SU-DHL-6 (cell line): ENCODE measurements around the gene FOXN3.
"Not testable (repeated sequence)": the region's sequence is repeated elsewhere in the genome, so short reads cannot be mapped to it uniquely, and the experiment has no call there.

ENCODE experiments used
- H2AFZ ChIP-seq: fragments of 200-600 bp; sonication (generic); 2 replicates; pipeline ENCODE4 v1.6.1; 2014; ENCODE audit warnings: low read depth, mild to moderate bottlenecking, moderate library complexity, mixed read lengths, antibody characterized with exemption, low read length; ENCODE audit not compliant: severe bottlenecking
- H3F3A ChIP-seq: fragments of 200-600 bp; shearing (Covaris generic); 2 replicates; pipeline ENCODE4 v1.6.0; 2016; ENCODE audit warnings: antibody characterized with exemption, mild to moderate bottlenecking; ENCODE audit not compliant: insufficient read depth
- H3K27ac ChIP-seq: fragments of 200-600 bp; sonication (generic); 2 replicates; pipeline ENCODE4 v1.5.1; 2016; ENCODE audit warnings: low read depth, mild to moderate bottlenecking, low read length, moderate library complexity, mixed read lengths
- H3K27me3 ChIP-seq: fragments of 200-600 bp; sonication (generic), shearing (Covaris generic); 2 replicates; pipeline ENCODE4 v1.6.0; 2014; ENCODE audit warnings: mild to moderate bottlenecking, low read length
- H3K36me3 ChIP-seq: fragments of 200-600 bp; sonication (generic); 2 replicates; pipeline ENCODE4 v1.6.1; 2014; ENCODE audit warnings: mild to moderate bottlenecking, low read length, mixed read lengths
- H3K4me2 ChIP-seq: fragments of 300-600, 200-600 bp; shearing (Covaris generic), sonication (generic); 2 replicates; pipeline ENCODE4 v1.6.0; 2014; ENCODE audit warnings: low read length, low read depth, mild to moderate bottlenecking; ENCODE audit not compliant: poor library complexity, severe bottlenecking
- H3K4me3 ChIP-seq: fragments of 200-600 bp; sonication (generic); 2 replicates; pipeline ENCODE4 v1.5.1; 2014; ENCODE audit warnings: antibody characterized with exemption, low read length, mild to moderate bottlenecking, mixed read lengths; ENCODE audit not compliant: insufficient read depth, poor library complexity, severe bottlenecking
- H3K79me2 ChIP-seq: fragments of 200-600 bp; sonication (generic); 2 replicates; pipeline ENCODE4 v1.6.1; 2014; ENCODE audit warnings: mild to moderate bottlenecking, low read length, moderate library complexity; ENCODE audit not compliant: insufficient read depth
- H3K9ac ChIP-seq: fragments of 200-600 bp; sonication (generic); 2 replicates; pipeline ENCODE4 v1.7.0; 2014; ENCODE audit warnings: mild to moderate bottlenecking, low read length
- H3K9me2 ChIP-seq: fragments of 200-600 bp; sonication (generic); replicated peaks from 2 replicates; pipeline ENCODE4 v1.6.1; 2014; ENCODE audit warnings: low read length; ENCODE audit not compliant: insufficient read depth
- H3K9me3 ChIP-seq: fragments of 200-600 bp; sonication (generic); 2 replicates; pipeline ENCODE4 v1.6.1; 2014; ENCODE audit warnings: low read length, mixed read lengths; ENCODE audit not compliant: insufficient read depth
- H4K20me1 ChIP-seq: fragments of 200-600 bp; sonication (generic); 2 replicates; pipeline ENCODE4 v1.6.1; 2014; ENCODE audit warnings: low read depth, mild to moderate bottlenecking, antibody characterized with exemption, low read length, moderate library complexity, mixed read lengths
- EZH2phosphoT487 ChIP-seq: fragments of 200-600 bp; sonication (generic), shearing (Covaris generic); conservative IDR thresholded peaks from 2 replicates; pipeline ENCODE4 v1.6.1; 2018; ENCODE audit warnings: mild to moderate bottlenecking, antibody characterized with exemption, low read length, moderate library complexity, mixed read lengths
- TF ChIP-seq, protein P1 (sequence below): fragments of 200-600 bp; sonication (generic); IDR thresholded peaks from one replicate; pipeline ENCODE4 v1.5.1; 2017; ENCODE audit warnings: antibody characterized with exemption, mild to moderate bottlenecking, low read length, moderate library complexity; ENCODE audit not compliant: insufficient read depth, poor library complexity, severe bottlenecking

FOXN3 gene

GRCh38 chr14:89117012-89117411 lies 300.0 kb downstream of the FOXN3 start:
- H3K27me3 ChIP-seq: no peaks in the 10 kb centered on the region
- H3F3A ChIP-seq: no peaks in the 10 kb centered on the region
- H3K36me3 ChIP-seq: no peaks in the 10 kb centered on the region
- no peaks in the 10 kb centered on the region for H3K9me2 ChIP-seq
- H3K9me3 ChIP-seq: no peaks in the 10 kb centered on the region
- no peak overlapping the region for H3K4me3 ChIP-seq
- no peak overlapping the region for H2AFZ ChIP-seq
- TF ChIP-seq, protein P1, sequence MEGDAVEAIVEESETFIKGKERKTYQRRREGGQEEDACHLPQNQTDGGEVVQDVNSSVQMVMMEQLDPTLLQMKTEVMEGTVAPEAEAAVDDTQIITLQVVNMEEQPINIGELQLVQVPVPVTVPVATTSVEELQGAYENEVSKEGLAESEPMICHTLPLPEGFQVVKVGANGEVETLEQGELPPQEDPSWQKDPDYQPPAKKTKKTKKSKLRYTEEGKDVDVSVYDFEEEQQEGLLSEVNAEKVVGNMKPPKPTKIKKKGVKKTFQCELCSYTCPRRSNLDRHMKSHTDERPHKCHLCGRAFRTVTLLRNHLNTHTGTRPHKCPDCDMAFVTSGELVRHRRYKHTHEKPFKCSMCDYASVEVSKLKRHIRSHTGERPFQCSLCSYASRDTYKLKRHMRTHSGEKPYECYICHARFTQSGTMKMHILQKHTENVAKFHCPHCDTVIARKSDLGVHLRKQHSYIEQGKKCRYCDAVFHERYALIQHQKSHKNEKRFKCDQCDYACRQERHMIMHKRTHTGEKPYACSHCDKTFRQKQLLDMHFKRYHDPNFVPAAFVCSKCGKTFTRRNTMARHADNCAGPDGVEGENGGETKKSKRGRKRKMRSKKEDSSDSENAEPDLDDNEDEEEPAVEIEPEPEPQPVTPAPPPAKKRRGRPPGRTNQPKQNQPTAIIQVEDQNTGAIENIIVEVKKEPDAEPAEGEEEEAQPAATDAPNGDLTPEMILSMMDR: no peak
- no peak for TF ChIP-seq EZH2phosphoT487
- no peaks in the 10 kb centered on the region for H3K79me2 ChIP-seq
- no peak overlapping the region for H3K4me2 ChIP-seq
- no peak overlapping the region for H3K27ac ChIP-seq
- no peak overlapping the region for H3K9ac ChIP-seq
- H4K20me1 ChIP-seq: no peaks in the 10 kb centered on the region

DNA sequence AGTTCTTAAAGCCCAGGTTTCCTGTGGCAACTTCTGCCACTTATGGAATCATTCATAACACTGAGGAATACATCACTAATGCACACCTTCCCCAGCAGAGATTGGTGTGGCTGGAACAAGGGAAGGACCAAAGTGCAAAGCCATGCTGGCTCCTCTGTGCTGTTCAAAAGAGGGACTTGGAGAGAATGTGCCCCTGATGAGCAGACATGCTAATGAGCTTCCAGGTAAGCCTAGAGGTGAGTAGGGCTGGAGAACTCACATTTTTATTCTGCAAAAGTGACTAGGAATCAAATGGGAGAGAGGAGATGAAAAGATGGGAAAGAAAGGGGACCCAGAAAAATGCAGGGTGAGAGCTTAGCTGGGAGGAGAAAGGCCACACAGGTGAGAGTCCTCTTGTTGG lies 302.9 kb downstream of the FOXN3 start:
- H2AFZ ChIP-seq: no peak overlapping the region
- no peak overlapping the region for H3K4me3 ChIP-seq
- no peak overlapping the region for H3K27ac ChIP-seq
- no peaks in the 10 kb centered on the region for H3F3A ChIP-seq
- H3K9me2 ChIP-seq: no peaks in the 10 kb centered on the region
- TF ChIP-seq EZH2phosphoT487: no peak
- TF ChIP-seq, protein P1: no peak
- H3K36me3 ChIP-seq: no peaks in the 10 kb centered on the region
- H4K20me1 ChIP-seq: no peaks in the 10 kb centered on the region
- no peak overlapping the region for H3K4me2 ChIP-seq
- no peaks in the 10 kb centered on the region for H3K79me2 ChIP-seq
- no peaks in the 10 kb centered on the region for H3K9me3 ChIP-seq
- H3K9ac ChIP-seq: no peak overlapping the region
- H3K27me3 ChIP-seq: no peaks in the 10 kb centered on the region

- TF ChIP-seq, protein P1: no peak
- no peak for TF ChIP-seq EZH2phosphoT487
Measured at GRCh38 chr14:89112720-89113119, 304.3 kb downstream of the FOXN3 start.

GRCh38 chr14:89111766-89112543 lies 305.1 kb downstream of the FOXN3 start:
- not testable (repeated sequence) for H4K20me1 ChIP-seq, H3K27me3 ChIP-seq, H3K27ac ChIP-seq, H3K36me3 ChIP-seq, H3K9me2 ChIP-seq, H3K9me3 ChIP-seq, H3K4me2 ChIP-seq, H3K9ac ChIP-seq, H3K4me3 ChIP-seq, H3F3A ChIP-seq, H2AFZ ChIP-seq, H3K79me2 ChIP-seq

More at GRCh38 chr14:89112720-89113119, 304.3 kb downstream of the FOXN3 start:
- Histone ChIP-seq H3K9ac (no peak overlapping the region), H3K27me3 (no peaks in the 10 kb centered on the region), H3K9me3 (no peaks in the 10 kb centered on the region), H4K20me1 (no peaks in the 10 kb centered on the region), H2AFZ (no peak overlapping the region), H3K4me2 (no peak overlapping the region), H3K4me3 (no peak overlapping the region), H3F3A (no peaks in the 10 kb centered on the region), H3K9me2 (no peaks in the 10 kb centered on the region), H3K79me2 (no peaks in the 10 kb centered on the region), H3K27ac (no peak overlapping the region), H3K36me3 (no peaks in the 10 kb centered on the region)

GRCh38 chr14:89111232-89111631 lies 305.8 kb downstream of the FOXN3 start:
- H3K27ac ChIP-seq, H3K9ac ChIP-seq: not testable (repeated sequence)

More at GRCh38 chr14:89111232-89111631, 305.8 kb downstream of the FOXN3 start:
- not testable (repeated sequence) for H3K36me3 ChIP-seq, H3K4me3 ChIP-seq, H4K20me1 ChIP-seq, H3K9me2 ChIP-seq, H3K27me3 ChIP-seq, H3K4me2 ChIP-seq, H2AFZ ChIP-seq, H3K79me2 ChIP-seq, H3F3A ChIP-seq, H3K9me3 ChIP-seq
